Stimulated activated CD8-positive, alpha-beta memory T cell treated with anti-CD3 and anti-CD28 coated beads, Interleukin-15, amount 100 ng/mL, for 4 hours (primary cell): ENCODE data around the gene ZSCAN29.
A peak's percentile ranks its signal among the peaks of the same experiment; 100 is the strongest.

Experiments
- DNase-seq, 2 donors: peaks; one replicate each; pipeline ENCODE4 v3.0.0-alpha.2; 2020; ENCODE audit warnings: low read depth in 2 of 2

Gene ZSCAN29

DNA sequence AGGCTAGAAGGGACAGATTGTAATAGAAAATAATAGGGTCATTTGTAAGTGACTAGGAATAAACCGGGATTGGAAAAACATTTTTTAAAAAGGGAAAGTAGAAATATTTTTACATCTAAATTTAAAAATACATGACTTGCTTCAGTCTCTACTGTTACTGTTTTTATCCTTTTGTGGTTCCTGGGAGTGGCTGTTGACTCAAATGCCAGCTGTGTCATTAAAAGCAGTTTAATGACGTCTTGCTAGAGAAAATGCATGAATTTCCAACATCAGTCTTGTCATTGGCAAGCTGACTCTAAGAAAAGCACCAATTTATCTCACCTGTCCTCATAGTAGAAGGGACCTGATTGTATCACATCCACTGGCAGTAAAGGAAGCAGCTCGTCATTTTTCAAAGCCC lies 23.7 kb downstream of the ZSCAN29 start:
- DNase-seq = no peak

DNA sequence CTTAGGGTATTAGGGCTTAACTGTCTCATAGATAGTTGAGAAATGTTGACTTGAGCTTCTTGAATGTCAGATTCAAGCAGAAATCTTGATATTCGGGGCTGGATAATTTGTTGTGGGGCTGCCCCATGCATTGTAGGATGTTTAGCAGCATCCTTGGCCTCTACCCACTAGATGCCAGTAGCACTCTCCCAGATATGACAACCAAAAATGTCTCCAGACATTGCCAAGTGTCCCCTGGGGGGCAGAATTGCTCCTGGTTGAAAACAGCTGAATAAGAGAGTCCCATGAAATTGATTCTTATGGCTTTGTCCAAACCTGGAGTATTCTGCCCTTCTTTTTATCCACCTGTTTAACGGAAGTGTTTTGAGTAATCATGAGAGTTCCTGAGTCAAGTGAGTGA lies 24.5 kb downstream of the ZSCAN29 start:
- no peak for DNase-seq

DNA sequence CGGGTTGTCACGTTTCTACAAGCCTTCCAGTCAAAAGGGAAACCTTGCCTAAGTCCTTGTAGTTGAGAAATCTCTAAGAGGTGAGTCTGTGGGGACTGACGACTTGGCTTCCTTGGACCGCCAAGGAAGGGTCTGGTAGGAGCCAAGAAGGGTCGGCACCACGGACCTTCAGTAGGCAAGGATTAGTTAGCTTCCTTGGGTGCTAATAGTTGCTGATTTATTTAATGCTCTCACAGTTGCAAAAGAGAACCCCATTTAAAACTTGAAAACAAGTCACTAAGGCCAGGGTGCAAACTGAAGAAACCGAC lies 40.1 kb downstream of the ZSCAN29 start:
- DNase-seq = no peak

DNA sequence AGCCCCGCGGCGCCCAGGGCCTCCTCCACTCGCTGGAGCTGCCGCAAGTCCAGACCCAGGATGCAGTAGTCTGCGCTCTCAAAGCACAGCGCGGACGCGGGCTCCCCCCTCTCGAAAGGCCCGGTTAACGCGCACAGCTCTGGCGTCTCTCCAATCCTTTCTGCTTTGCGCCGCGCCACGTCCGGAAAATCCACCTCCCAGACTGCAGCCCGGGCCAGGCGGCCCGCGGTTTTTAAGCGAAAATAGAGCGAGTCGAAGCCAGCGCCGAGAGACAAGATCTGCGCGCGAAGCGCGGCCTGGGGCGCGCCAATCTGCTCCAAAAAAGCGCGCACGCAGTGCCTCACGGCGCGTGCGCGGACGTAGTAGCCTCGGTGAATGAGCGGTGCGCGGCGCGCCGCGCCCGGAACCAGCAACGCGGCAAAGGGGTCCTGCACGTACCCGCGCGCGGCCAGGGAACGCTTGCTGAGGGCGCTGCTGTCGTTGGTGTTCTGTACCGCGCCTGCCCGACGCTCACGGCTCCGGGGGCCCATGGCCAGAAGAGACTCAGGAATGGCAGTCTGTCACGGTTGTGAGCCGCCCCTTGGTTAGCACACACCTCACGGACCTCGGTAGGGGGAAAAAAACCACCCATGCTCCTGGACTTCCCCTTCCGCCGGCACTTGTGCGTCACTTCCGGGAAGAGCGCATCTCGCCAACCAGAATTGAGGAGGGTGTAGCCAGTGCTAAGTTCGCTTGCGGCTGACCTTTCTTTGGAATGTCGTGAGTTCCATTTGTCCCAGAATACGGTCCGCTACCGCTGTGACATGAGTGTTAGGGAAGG lies 40.7 kb downstream of the ZSCAN29 start, which contains the start of gene LCMT2:
TSS of gene LCMT2 (minus strand) at position 614 of the 820 bp plus-strand sequence. CDS start at position 530, 84 bp downstream.
- peak; percentile 82 to 85 for DNase-seq

DNA sequence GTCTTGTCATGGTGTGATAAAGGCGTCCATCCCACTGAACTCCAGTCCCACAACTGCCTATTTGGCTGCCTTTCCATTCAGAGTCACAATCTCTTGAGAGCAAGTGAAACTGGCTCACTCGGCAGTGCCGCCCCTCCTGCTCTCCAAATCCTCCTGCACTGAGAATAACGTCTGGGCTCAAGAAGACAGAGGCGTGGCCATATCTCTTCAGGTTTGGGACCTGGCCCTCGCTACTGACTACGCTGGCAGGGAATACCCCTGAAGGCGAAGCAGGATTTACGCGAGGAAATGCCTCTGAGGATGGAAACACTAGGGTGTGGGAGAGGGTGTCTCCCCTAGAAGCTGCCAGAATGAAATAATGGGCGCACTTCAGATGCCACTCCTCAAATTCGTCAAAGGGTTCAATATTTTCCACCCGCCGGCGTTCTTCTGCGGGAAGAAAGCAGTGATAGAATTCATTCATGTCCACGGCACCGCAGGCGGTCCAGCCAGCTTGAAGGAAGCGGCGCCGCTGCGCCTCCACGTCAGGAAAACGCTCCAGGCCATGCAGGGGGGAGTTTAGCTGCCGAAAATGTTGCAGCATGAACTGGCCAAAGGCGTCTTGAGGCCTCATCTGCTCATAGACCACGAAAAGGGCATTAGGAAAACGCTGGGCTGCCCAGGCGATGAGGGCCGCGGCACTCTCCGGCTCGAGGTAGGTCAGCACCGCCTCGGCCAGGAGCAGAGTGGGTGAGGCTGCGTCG lies 41.5 kb downstream of the ZSCAN29 start:
- no peak for DNase-seq

DNA sequence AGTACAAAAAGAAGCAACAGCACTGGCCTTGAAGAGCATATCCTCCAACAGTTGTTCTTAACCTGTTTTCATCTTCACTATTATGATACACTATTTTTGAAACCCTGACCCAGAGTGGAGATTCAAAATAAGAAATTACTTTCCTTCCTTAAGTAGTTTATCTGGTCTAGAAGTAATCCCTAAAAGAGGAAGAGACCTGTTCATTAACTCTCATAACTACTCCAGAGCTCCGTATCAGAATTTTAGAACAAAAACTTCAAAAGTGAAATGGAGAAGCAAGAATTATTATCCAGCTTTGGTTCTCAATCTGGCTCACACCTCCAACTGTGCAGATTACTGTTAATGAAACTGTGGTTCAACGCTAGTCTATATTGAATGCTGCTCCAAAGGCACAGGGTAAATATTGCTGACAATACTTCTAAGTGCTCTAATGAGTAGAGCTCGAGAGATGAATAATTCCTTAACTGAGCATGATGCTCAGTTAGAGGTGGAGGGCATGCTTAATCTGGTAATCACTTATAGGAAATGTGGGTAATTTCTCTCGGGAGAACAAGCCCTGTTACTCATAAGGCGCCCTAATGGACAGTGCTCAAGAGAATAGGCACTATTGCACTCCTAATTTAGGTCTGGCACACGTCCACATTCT lies 45.7 kb downstream of the ZSCAN29 start:
- no peak for DNase-seq

DNA sequence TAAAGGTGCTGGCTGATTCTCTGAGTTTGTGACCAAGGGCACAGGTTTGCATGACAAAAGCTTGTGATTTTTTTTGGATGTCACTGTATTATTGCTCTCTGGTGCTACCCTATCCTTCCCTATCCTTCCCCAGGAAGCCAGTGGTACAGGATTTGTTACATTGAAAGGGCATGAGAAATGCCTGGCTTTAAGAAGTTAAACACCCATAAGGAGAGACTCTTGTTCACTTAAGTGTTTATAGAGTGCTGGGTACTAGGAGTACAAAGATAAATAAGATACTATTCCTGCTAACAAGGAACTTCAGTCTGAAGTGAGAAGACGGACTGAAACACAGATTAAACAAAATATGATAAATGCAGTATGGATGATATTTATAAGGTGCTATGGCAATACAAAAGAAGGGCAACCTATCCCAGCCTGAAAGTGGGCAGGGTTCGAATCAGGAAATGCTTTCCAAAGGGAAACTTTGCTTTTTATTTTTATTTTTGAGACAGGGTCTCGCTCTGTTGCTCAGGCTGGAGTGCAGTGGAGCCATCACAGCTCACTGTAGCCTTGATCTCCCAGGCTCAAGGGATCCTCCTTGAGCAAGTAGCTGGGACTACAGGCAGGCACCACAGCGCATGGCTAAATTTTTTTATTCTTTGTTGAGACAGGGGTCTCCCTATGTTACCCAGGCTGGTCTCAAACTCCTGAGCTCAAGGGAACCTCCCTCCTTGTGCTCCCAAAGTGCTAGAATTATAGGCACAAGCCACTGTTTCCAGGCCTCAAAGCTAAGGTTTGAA lies 51.7 kb downstream of the ZSCAN29 start:
- no peak for DNase-seq

DNA sequence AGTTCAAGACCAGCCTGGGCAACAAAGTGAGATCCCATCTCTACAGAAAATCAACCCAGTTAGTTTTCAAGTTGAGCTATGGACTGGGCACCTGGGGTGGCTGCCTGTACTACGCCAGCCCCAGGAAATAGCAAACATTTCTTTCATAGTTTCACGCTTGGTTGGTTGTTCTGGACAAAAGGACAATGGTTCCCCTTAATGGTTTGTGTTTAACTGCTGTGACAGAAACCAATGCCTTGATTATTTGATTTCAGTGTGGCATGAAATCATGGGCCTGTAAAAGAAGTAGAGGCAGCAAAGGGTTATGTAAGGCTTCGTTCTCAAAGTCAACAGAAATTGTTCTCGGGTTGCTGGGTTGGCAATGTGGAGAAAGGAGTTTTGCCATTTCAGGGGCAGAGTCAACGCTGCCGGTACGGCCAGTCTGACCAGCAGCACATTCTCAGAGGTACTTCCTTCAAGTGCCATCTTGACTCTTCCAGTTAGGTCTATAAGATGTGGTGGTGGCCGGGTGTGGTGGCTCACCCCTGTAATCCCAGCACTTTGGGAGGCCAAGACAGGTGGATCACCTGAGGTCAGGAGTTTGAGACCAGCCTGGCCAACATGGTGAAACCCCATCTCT lies 53.2 kb downstream of the ZSCAN29 start:
- no peak for DNase-seq

DNA sequence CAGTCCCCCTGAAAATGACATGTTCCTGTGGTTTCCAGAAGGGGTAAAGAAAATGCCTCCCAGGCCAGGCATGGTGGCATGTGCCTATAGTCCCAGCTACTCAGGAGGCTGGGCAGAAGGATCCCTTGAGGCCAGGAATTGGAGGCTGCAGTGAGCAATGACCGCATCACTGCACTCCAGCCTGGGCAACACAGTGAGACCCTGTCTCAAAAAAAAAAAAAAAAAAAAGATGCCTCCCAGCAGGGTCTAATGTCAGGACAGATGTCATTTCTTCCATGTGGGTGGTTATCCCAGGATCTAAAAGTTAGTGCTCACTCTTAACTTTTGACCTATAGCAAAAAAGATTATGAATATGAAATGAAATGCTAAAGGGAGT lies 53.9 kb downstream of the ZSCAN29 start:
- no peak for DNase-seq

DNA sequence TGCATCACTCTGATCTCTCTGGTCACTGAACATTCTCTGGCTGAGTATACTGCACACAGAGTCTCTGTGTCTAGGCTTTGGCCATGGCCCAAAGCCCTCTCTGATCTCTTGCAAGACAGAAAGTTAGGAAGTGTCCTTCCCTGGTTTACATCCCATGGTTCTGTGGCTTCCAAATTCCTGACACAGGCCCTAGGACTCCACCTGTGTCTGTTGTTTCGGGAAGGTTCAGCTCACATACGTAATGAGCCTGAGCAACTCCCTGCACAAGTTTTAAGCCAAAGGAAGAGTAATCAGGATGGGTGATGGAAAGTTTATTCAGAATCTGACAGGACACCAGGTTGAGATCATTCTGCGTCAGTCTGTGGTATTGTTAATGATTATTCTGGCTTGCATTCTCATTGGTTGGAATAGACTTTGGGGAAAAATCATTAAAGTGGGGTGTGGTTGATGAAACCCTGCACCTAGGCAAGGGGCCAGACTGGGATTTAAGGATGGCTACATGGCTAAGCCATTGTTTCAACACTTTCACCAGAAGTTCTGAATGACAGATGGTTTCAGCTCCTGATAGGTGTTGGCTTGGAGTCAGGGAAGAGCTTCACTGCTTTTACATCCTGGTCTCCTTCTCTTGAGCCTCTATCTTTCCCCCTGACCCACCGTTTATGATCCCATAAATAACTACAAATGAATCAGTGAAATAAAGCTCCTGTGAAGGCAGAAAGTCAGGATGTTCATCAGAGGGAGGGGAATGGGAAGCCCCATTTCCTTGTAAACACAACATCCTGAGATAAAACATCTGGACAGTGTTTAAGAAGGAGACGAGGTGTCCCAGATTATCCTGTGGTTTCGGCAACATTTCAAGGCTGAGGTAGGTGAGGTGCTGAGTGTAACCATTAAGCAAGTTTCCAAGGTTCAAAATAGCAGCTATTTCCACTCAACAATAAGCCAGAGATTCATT lies 54.5 kb downstream of the ZSCAN29 start:
- no peak for DNase-seq

DNA sequence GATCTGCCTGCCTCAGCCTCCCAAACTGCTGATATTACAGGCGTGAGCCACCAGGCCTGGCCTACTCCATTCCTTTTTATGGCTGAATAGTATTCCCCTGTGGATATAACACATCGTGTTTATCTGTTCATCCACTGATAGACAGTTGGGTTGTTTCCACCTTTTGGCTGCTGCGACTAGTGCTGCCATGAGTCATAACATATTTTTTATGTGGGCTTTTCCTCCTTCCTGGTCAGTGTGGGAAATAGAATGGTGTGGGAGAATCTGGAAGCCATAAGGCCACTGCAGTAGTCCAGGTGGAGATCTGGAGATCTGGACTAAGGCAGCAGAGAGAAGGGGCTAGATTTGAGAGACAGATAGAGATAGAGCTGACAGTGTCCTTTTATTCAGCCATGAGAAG lies 56.7 kb downstream of the ZSCAN29 start:
- no peak for DNase-seq

DNA sequence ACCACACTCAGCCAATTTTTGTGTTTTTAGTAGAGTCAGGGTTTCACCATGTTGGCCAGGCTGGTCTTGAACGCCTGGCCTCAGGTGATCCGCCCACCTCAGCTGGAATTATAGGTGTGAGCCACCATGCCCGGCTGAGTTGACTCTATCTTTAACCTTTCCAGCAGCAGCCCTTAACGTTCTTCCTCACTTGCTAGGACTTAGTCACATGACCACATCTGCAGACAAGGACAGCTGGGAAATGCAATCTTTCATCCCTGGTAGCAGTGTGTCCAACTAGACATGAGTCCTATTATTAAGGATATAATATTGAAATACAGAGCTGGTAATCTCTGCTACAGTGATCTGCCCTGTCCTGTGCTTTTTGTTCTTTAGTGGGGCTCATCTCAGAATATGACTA lies 58.5 kb downstream of the ZSCAN29 start:
- no peak for DNase-seq
